HepG2 (cell line): ENCODE data around the gene PRKCZ. TPM values are rescaled to one million over a fixed set of nuclear protein-coding genes. Genes with fewer than 3 reads are reported as not detected.
A peak's percentile ranks its signal among the peaks of the same experiment; 100 is the strongest.

ENCODE experiments used
- ATF7-NPFF ChIP-seq: sonication (generic); formaldehyde crosslinking; IDR thresholded peaks from 2 replicates; pipeline ENCODE4 v1.8.1; 2023; ENCODE audit warnings: mild to moderate bottlenecking, low read depth, missing genetic modification reagents, moderate library complexity
- ELF3 ChIP-seq: IDR thresholded peaks from 2 replicates; pipeline ENCODE4 v1.6.1; 2016; ENCODE audit warnings: missing genetic modification reagents, missing compliant biosample characterization
- ERF ChIP-seq: IDR thresholded peaks from 2 replicates; pipeline ENCODE4 v1.6.1; 2018; ENCODE audit warnings: missing biosample characterization, missing genetic modification reagents
- FOXA1 ChIP-seq, 2 experiments: fragments of 450-650 bp in 1 of 2; sonication (generic) in 1 of 2; formaldehyde crosslinking in 1 of 2; IDR thresholded peaks; 2 replicates each; pipeline versions ENCODE4 v1.4.0 to v1.6.1; 2016 to 2020; ENCODE audit warnings: missing genetic modification reagents in 1 of 2
- HDAC1 ChIP-seq: sonication (generic); formaldehyde crosslinking; IDR thresholded peaks from 2 replicates; pipeline ENCODE4 v1.5.1; 2020; ENCODE audit warnings: mild to moderate bottlenecking, missing genetic modification reagents
- HHEX ChIP-seq: IDR thresholded peaks from 2 replicates; pipeline ENCODE4 v1.6.1; 2016; ENCODE audit warnings: control low read depth
- KAT8 ChIP-seq: IDR thresholded peaks from 2 replicates; pipeline ENCODE4 v1.6.1; 2016; ENCODE audit warnings: missing genetic modification reagents, missing compliant biosample characterization
- KDM5A ChIP-seq: fragments of 200-600 bp; sonication (generic); IDR thresholded peaks from 2 replicates; pipeline ENCODE4 v1.7.0; 2018; ENCODE audit warnings: antibody characterized with exemption, mild to moderate bottlenecking, low read length, borderline replicate concordance
- PRPF4 ChIP-seq: fragments of 200-400 bp; formaldehyde crosslinking; IDR thresholded peaks from 2 replicates; pipeline ENCODE4 v1.6.1; 2016; ENCODE audit warnings: low read length, low read depth; ENCODE audit not compliant: poor library complexity, severe bottlenecking
- STAG1 ChIP-seq: sonication (generic); formaldehyde crosslinking; IDR thresholded peaks from 2 replicates; pipeline ENCODE4 v1.4.0; 2020; ENCODE audit warnings: missing genetic modification reagents
- ZBTB38 ChIP-seq: sonication (generic); formaldehyde crosslinking; IDR thresholded peaks from 2 replicates; pipeline ENCODE4 v1.5.1; 2020; ENCODE audit warnings: mild to moderate bottlenecking, missing genetic modification reagents
- ZFP82 ChIP-seq: sonication (generic); formaldehyde crosslinking; IDR thresholded peaks from 2 replicates; pipeline ENCODE4 v1.5.1; 2020; ENCODE audit warnings: mild to moderate bottlenecking, missing genetic modification reagents, borderline replicate concordance
- ZNF160 ChIP-seq: sonication (generic); formaldehyde crosslinking; IDR thresholded peaks from 2 replicates; pipeline ENCODE4 v1.8.0; 2022; ENCODE audit warnings: mild to moderate bottlenecking, inconsistent platforms, missing genetic modification reagents
- ZNF547 ChIP-seq: sonication (generic); formaldehyde crosslinking; IDR thresholded peaks from 2 replicates; pipeline ENCODE4 v1.5.1; 2020; ENCODE audit warnings: mild to moderate bottlenecking, missing genetic modification reagents
- ZNF557 ChIP-seq: sonication (generic); formaldehyde crosslinking; IDR thresholded peaks from 2 replicates; pipeline ENCODE4 v1.4.0; 2020; ENCODE audit warnings: missing genetic modification reagents
- ZNF570 ChIP-seq: sonication (generic); formaldehyde crosslinking; IDR thresholded peaks from 2 replicates; pipeline ENCODE4 v1.4.0; 2020; ENCODE audit warnings: mild to moderate bottlenecking, missing genetic modification reagents, borderline replicate concordance
- ZNF605 ChIP-seq: sonication (generic); formaldehyde crosslinking; IDR thresholded peaks from 2 replicates; pipeline ENCODE4 v1.8.0; 2022; ENCODE audit warnings: mild to moderate bottlenecking, missing genetic modification reagents
- ZNF713 ChIP-seq: sonication (generic); formaldehyde crosslinking; IDR thresholded peaks from 2 replicates; pipeline ENCODE4 v1.4.0; 2020; ENCODE audit warnings: mild to moderate bottlenecking, missing genetic modification reagents
- ZNF746 ChIP-seq: sonication (generic); formaldehyde crosslinking; IDR thresholded peaks from 2 replicates; pipeline ENCODE4 v1.8.0; 2022; ENCODE audit warnings: mild to moderate bottlenecking, missing genetic modification reagents
- ZSCAN21 ChIP-seq: sonication (generic); formaldehyde crosslinking; IDR thresholded peaks from 2 replicates; pipeline ENCODE4 v1.8.0; 2022; ENCODE audit warnings: mild to moderate bottlenecking, missing genetic modification reagents, moderate library complexity, borderline replicate concordance
- polyA plus RNA-seq, 8 experiments: library from polyadenylated mRNA; depleted of rRNA in 3 of 8; stranded (reverse) in 7 of 8; unstranded in 1 of 8; fragments of >200 nt; fragmentation: Illumina TruSeq in 4 of 8; extraction: Trizol in 4 of 8; gene quantifications; 2 replicates each; pipeline versions ENCODE4 v1.2.1 to v1.2.3, GENCODE V29; 2011 to 2016; ENCODE audit warnings: low read depth in 4 of 8, missing spikeins in 1 of 8, mixed read lengths in 1 of 8; ENCODE audit not compliant: insufficient read depth in 1 of 8
- total RNA-seq, 5 experiments: library from RNA; depleted of rRNA; stranded (reverse); fragments of >200 nt; fragmentation: Illumina TruSeq; extraction: Trizol; gene quantifications; 2 replicates each; pipeline ENCODE4 v1.2.3, GENCODE V29; 2016; ENCODE audit warnings: low read depth in 1 of 5
- TF ChIP-seq, protein P1 (sequence below): sonication (generic); formaldehyde crosslinking; conservative IDR thresholded peaks from 2 replicates; pipeline ENCODE4 v1.8.0; 2022; ENCODE audit warnings: mild to moderate bottlenecking, moderate library complexity, missing genetic modification reagents
- TF ChIP-seq, protein P2 (sequence below): sonication (generic); formaldehyde crosslinking; IDR thresholded peaks from 2 replicates; pipeline ENCODE4 v1.9.0; 2021; ENCODE audit warnings: missing genetic modification reagents, borderline replicate concordance
- TF ChIP-seq, protein P3 (sequence below): IDR thresholded peaks from 2 replicates; pipeline ENCODE4 v1.6.1; 2018; ENCODE audit warnings: missing genetic modification reagents, mild to moderate bottlenecking, missing compliant biosample characterization
- TF ChIP-seq, protein P4 (sequence below): sonication (generic); formaldehyde crosslinking; IDR thresholded peaks from 2 replicates; pipeline ENCODE4 v1.5.1; 2020; ENCODE audit warnings: mild to moderate bottlenecking, missing genetic modification reagents, borderline replicate concordance
- TF ChIP-seq, protein P5 (sequence below): IDR thresholded peaks from 2 replicates; pipeline ENCODE4 v1.6.1; 2016

The PRKCZ gene
- total and polyA plus RNA-seq, 2 of the 13 experiments (the other 11 are each of a cell fraction or from before 2014, with no cell fraction given), result 34.7 to 85.2 TPM

DNA sequence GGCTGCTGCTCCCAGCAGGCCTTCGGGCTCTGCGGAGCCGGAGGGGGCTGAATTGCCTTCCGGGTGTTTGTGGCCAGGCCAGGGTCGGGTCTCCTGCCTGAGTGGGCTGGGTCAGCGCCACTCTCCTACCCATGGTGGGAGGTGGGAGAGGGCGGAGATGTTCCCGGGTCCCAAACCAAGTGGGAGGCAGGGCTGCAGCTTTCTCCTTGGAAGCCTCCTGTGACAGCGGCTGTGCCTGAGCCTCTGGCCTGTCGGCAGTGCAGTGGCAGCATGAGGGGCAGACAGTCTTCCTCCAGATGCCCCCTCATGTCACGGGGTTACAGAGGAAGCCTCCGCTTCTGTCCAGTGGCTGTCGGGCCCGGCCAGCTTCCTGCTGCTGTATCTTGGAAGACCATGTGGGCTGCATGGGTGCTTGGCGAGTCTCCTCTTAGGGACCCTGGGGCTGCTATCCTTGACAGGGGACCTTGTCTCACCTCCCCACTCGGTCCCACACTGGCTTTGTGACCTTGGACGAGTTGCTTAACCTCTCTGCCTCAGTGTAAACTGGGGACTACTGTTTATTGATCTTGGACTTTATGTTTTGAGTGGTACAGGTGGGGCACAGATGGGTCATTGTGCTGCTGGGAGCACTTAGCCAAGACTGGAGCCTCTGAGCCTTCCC is 182.2 kb downstream of the PRKCZ start (continued):
- TF ChIP-seq KDM5A (peak; percentile 36; the same call in 1 of the 2 replicates), ZNF570 (CRISPR knock-in tag) (no peak), ZNF713 (no peak), PRPF4 (no peak), STAG1 (CRISPR knock-in tag) (peak; percentile 23; the same call in 1 of the 2 replicates), ERF (CRISPR knock-in tag) (no peak), ZBTB38 (CRISPR knock-in tag) (no peak), HDAC1 (CRISPR knock-in tag) (peak; percentile 79), HHEX (CRISPR knock-in tag) (peak; percentile 55; the same call in 1 of the 2 replicates), FOXA1 (IDR thresholded peaks at IDR 0.05) (no peak), FOXA1 (CRISPR knock-in tag; IDR thresholded peaks at IDR 0.05) (peak; percentile 92), ZNF160 (CRISPR knock-in tag) (no peak), ZFP82 (CRISPR knock-in tag) (no peak), KAT8 (peak; percentile 45; the same call in 1 of the 2 replicates), ZNF557 (CRISPR knock-in tag) (no peak), ZNF547 (no peak), ZNF746 (peak; percentile 96), ZSCAN21 (no peak), ZNF605 (0 out of 2 replicates have a peak, but pooled peaks have one; percentile 55), ATF7-NPFF (CRISPR knock-in tag) (no peak; the same call in 1 of the 2 replicates), ELF3 (CRISPR knock-in tag) (no peak)
- TF ChIP-seq, protein P1, sequence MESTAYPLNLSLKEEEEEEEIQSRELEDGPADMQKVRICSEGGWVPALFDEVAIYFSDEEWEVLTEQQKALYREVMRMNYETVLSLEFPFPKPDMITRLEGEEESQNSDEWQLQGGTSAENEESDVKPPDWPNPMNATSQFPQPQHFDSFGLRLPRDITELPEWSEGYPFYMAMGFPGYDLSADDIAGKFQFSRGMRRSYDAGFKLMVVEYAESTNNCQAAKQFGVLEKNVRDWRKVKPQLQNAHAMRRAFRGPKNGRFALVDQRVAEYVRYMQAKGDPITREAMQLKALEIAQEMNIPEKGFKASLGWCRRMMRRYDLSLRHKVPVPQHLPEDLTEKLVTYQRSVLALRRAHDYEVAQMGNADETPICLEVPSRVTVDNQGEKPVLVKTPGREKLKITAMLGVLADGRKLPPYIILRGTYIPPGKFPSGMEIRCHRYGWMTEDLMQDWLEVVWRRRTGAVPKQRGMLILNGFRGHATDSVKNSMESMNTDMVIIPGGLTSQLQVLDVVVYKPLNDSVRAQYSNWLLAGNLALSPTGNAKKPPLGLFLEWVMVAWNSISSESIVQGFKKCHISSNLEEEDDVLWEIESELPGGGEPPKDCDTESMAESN (CRISPR knock-in tag), result no peak
- TF ChIP-seq, protein P2, sequence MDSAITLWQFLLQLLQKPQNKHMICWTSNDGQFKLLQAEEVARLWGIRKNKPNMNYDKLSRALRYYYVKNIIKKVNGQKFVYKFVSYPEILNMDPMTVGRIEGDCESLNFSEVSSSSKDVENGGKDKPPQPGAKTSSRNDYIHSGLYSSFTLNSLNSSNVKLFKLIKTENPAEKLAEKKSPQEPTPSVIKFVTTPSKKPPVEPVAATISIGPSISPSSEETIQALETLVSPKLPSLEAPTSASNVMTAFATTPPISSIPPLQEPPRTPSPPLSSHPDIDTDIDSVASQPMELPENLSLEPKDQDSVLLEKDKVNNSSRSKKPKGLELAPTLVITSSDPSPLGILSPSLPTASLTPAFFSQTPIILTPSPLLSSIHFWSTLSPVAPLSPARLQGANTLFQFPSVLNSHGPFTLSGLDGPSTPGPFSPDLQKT (CRISPR knock-in tag), result no peak
- TF ChIP-seq, protein P3, sequence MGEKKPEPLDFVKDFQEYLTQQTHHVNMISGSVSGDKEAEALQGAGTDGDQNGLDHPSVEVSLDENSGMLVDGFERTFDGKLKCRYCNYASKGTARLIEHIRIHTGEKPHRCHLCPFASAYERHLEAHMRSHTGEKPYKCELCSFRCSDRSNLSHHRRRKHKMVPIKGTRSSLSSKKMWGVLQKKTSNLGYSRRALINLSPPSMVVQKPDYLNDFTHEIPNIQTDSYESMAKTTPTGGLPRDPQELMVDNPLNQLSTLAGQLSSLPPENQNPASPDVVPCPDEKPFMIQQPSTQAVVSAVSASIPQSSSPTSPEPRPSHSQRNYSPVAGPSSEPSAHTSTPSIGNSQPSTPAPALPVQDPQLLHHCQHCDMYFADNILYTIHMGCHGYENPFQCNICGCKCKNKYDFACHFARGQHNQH (CRISPR knock-in tag), result peak; percentile 44; the same call in 1 of the 2 replicates
- TF ChIP-seq, protein P4, sequence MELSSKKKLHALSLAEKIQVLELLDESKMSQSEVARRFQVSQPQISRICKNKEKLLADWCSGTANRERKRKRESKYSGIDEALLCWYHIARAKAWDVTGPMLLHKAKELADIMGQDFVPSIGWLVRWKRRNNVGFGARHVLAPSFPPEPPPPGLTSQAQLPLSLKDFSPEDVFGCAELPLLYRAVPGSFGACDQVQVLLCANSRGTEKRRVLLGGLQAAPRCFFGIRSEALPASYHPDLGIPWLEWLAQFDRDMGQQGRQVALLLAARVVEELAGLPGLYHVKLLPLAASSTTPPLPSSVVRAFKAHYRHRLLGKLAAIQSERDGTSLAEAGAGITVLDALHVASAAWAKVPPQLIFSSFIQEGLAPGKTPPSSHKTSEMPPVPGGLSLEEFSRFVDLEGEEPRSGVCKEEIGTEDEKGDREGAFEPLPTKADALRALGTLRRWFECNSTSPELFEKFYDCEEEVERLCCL (CRISPR knock-in tag), result no peak
- TF ChIP-seq, protein P5, sequence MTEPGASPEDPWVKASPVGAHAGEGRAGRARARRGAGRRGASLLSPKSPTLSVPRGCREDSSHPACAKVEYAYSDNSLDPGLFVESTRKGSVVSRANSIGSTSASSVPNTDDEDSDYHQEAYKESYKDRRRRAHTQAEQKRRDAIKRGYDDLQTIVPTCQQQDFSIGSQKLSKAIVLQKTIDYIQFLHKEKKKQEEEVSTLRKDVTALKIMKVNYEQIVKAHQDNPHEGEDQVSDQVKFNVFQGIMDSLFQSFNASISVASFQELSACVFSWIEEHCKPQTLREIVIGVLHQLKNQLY (CRISPR knock-in tag), result peak; percentile 74; the same call in 1 of the 2 replicates
